Mammary epithelial cell (primary cell): ENCODE results near the gene DSCAML1.

Source experiments
- CTCF ChIP-seq, 2 donors: IDR thresholded peaks in 1 of 2; conservative IDR thresholded peaks in 1 of 2; 2 replicates each; pipeline ENCODE4 v1.5.1; 2011 to 2012; ENCODE audit warnings: inconsistent platforms in 2 of 2, low read length in 2 of 2, mild to moderate bottlenecking in 2 of 2, control low read depth in 1 of 2, low read depth in 1 of 2; ENCODE audit not compliant: insufficient read depth in 1 of 2; ENCODE audit errors: extremely low read depth in 1 of 2
- EZH2 ChIP-seq: IDR thresholded peaks from 2 replicates; pipeline ENCODE4 v1.6.1; 2012; ENCODE audit warnings: low read length, inconsistent platforms, borderline replicate concordance

GRCh38 chr11:117457835-117458234 lies 339.2 kb downstream of the DSCAML1 start:
- no peak for TF ChIP-seq CTCF (conservative IDR thresholded peaks at IDR 0.05 in 1 of 2, IDR thresholded peaks at IDR 0.05 in 1 of 2; ENCODE audit: extremely low read depth in 1 of 2, insufficient read depth in 1 of 2, low read depth in 1 of 2, low read length in 2 of 2)
- no peak for TF ChIP-seq EZH2
